HepG2 (cell line): ENCODE data around the gene CXCL10.

Experiments used
- CTCF ChIP-seq: sonication (generic); formaldehyde crosslinking; IDR thresholded peaks from 2 replicates; pipeline ENCODE4 v1.5.0; 2020; ENCODE audit warnings: mild to moderate bottlenecking, missing genetic modification reagents, moderate library complexity
- EP300 ChIP-seq, 3 experiments: sonication (generic) in 1 of 3; formaldehyde crosslinking in 1 of 3; IDR thresholded peaks; 2 replicates each; pipeline versions ENCODE4 v1.5.1 to v1.6.1; 2011 to 2020; ENCODE audit warnings: low read depth in 2 of 3, low read length in 2 of 3, borderline replicate concordance in 1 of 3, improper control_type of control experiment in 1 of 3, mild to moderate bottlenecking in 1 of 3, missing genetic modification reagents in 1 of 3, moderate library complexity in 1 of 3
- MYNN ChIP-seq: sonication (generic); formaldehyde crosslinking; IDR thresholded peaks from 2 replicates; pipeline ENCODE4 v1.4.0; 2020; ENCODE audit warnings: mild to moderate bottlenecking, low read depth, missing genetic modification reagents
- PCBP1 ChIP-seq: fragments of 200-400 bp; formaldehyde crosslinking; IDR thresholded peaks from 2 replicates; pipeline ENCODE4 v1.6.1; 2017; ENCODE audit warnings: mild to moderate bottlenecking, low read depth, low read length, borderline replicate concordance
- POLR2AphosphoS5 ChIP-seq: IDR thresholded peaks from 2 replicates; pipeline ENCODE4 v1.6.1; 2012; ENCODE audit warnings: low read depth, low read length
- ZBTB21 ChIP-seq: sonication (generic); formaldehyde crosslinking; IDR thresholded peaks from 2 replicates; pipeline ENCODE4 v1.4.0; 2020; ENCODE audit warnings: missing genetic modification reagents
- ZFP82 ChIP-seq: sonication (generic); formaldehyde crosslinking; IDR thresholded peaks from 2 replicates; pipeline ENCODE4 v1.5.1; 2020; ENCODE audit warnings: mild to moderate bottlenecking, missing genetic modification reagents, borderline replicate concordance
- ZNF230 ChIP-seq: sonication (generic); formaldehyde crosslinking; IDR thresholded peaks from 2 replicates; pipeline ENCODE4 v1.4.0; 2020; ENCODE audit warnings: mild to moderate bottlenecking, missing genetic modification reagents
- ZNF775 ChIP-seq: sonication (generic); formaldehyde crosslinking; IDR thresholded peaks from 2 replicates; pipeline ENCODE4 v1.4.0; 2020; ENCODE audit warnings: missing genetic modification reagents, mild to moderate bottlenecking, moderate library complexity, borderline replicate concordance
- TF ChIP-seq, protein P1 (sequence below): sonication (generic); formaldehyde crosslinking; IDR thresholded peaks from 2 replicates; pipeline ENCODE4 v1.5.0; 2020; ENCODE audit warnings: missing genetic modification reagents

- no peak for TF ChIP-seq ZFP82
- TF ChIP-seq ZBTB21 (CRISPR knock-in tag), result no peak
- no peak for TF ChIP-seq CTCF (CRISPR knock-in tag)
- TF ChIP-seq PCBP1, result no peak
- TF ChIP-seq MYNN (CRISPR knock-in tag), result no peak
- TF ChIP-seq POLR2AphosphoS5, result no peak
- TF ChIP-seq EP300 (IDR thresholded peaks at IDR 0.05; ENCODE audit: low read depth in 2 of 2, low read length in 2 of 2), result no peak
- TF ChIP-seq EP300 (CRISPR knock-in tag; IDR thresholded peaks at IDR 0.05; ENCODE audit: borderline replicate concordance), result no peak
- no peak for TF ChIP-seq ZNF230 (CRISPR knock-in tag)
- no peak for TF ChIP-seq ZNF775 (CRISPR knock-in tag)
- TF ChIP-seq, protein P1, sequence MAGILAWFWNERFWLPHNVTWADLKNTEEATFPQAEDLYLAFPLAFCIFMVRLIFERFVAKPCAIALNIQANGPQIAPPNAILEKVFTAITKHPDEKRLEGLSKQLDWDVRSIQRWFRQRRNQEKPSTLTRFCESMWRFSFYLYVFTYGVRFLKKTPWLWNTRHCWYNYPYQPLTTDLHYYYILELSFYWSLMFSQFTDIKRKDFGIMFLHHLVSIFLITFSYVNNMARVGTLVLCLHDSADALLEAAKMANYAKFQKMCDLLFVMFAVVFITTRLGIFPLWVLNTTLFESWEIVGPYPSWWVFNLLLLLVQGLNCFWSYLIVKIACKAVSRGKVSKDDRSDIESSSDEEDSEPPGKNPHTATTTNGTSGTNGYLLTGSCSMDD (CRISPR knock-in tag), result no peak
Observed at GRCh38 chr4:76016393-76016792, 6.9 kb downstream of the CXCL10 start.
